K562 (cell line): Measurements from ENCODE around the gene SMARCA4. TPM values are rescaled to one million over a fixed set of nuclear protein-coding genes. Genes with fewer than 3 reads are reported as not detected.
A peak's percentile ranks its signal among the peaks of the same experiment; 100 is the strongest.

Source experiments
- CHD2 ChIP-seq: IDR thresholded peaks from 2 replicates; pipeline ENCODE4 v1.6.1; 2011; ENCODE audit warnings: low read depth, low read length
- ELF1 ChIP-seq: fragments of 200-800 bp; sonication (Bioruptor generic); IDR thresholded peaks from 2 replicates; pipeline ENCODE4 v1.6.1; 2016; ENCODE audit warnings: missing genetic modification characterization, missing compliant biosample characterization
- ETV5 ChIP-seq: sonication (generic); formaldehyde crosslinking; IDR thresholded peaks from 2 replicates; pipeline ENCODE4 v1.4.0; 2020; ENCODE audit warnings: low read depth, mild to moderate bottlenecking, missing genetic modification reagents
- MTA3 ChIP-seq: fragments of 450-650 bp; formaldehyde crosslinking; IDR thresholded peaks from 2 replicates; pipeline ENCODE4 v1.6.1; 2017; ENCODE audit warnings: mild to moderate bottlenecking, borderline replicate concordance
- POLR2A ChIP-seq: fragments of 450-650 bp; conservative IDR thresholded peaks from 2 replicates; pipeline ENCODE4 v1.6.1; 2016
- POLR2B ChIP-seq: fragments of 450-650 bp; IDR thresholded peaks from 2 replicates; pipeline ENCODE4 v1.6.1; 2018; ENCODE audit warnings: low read depth; ENCODE audit not compliant: partially characterized antibody
- POLR2G ChIP-seq: fragments of 200-400 bp; formaldehyde crosslinking; IDR thresholded peaks from 2 replicates; pipeline ENCODE4 v1.6.1; 2017; ENCODE audit warnings: low read depth, mild to moderate bottlenecking, antibody characterized with exemption, low read length, moderate library complexity
- SUPT5H ChIP-seq: fragments of 450-650 bp; IDR thresholded peaks from 2 replicates; pipeline ENCODE4 v1.6.1; 2016
- ZEB2 ChIP-seq: fragments of 450-650 bp; IDR thresholded peaks from 2 replicates; pipeline ENCODE4 v1.6.1; 2016
- ZNF586 ChIP-seq: fragments of 450-650 bp; formaldehyde crosslinking; conservative IDR thresholded peaks from 2 replicates; pipeline ENCODE4 v1.4.0; 2020; ENCODE audit warnings: mild to moderate bottlenecking, moderate library complexity
- polyA plus RNA-seq, 8 experiments: library from polyadenylated mRNA; depleted of rRNA in 4 of 8; stranded (reverse) in 5 of 8; unstranded in 3 of 8; fragments of >200 nt; fragmentation: Nextera tagmentation in 2 of 8; fragmentation: Illumina TruSeq in 1 of 8; extraction: Ambion mirVana in 2 of 8; extraction: Trizol in 1 of 8; gene quantifications; 2 replicates each; pipeline versions ENCODE4 v1.2.1 to v1.2.3, GENCODE V29; 2011 to 2014; ENCODE audit warnings: inconsistent platforms in 1 of 8, missing spikeins in 1 of 8
- total RNA-seq, 7 experiments: library from RNA; depleted of rRNA in 6 of 7; stranded (reverse); fragments of >200 nt in 6 of 7; fragmentation: Illumina TruSeq in 2 of 7; extraction: Trizol in 2 of 7; gene quantifications; 2 replicates each; pipeline versions ENCODE4 v1.2.1 to v1.2.3, GENCODE V29; 2011 to 2021; ENCODE audit warnings: low replicate concordance in 1 of 7
- TF ChIP-seq, protein P1 (sequence below): fragments of 250-450 bp; sonication (Bioruptor Pico); IDR thresholded peaks from 2 replicates; pipeline ENCODE4 v1.4.0; 2020; ENCODE audit warnings: mild to moderate bottlenecking, moderate library complexity
- TF ChIP-seq, protein P2 (sequence below), 3 experiments: fragments of 200-800 bp in 1 of 3; fragments of 250-450 bp in 1 of 3; fragments of 450-650 bp in 1 of 3; sonication (Bioruptor Pico) in 1 of 3; sonication (Bioruptor generic) in 1 of 3; formaldehyde crosslinking in 1 of 3; IDR thresholded peaks; 2 replicates each; pipeline versions ENCODE4 v1.6.1 to v1.8.0; 2016 to 2022; ENCODE audit warnings: mild to moderate bottlenecking in 2 of 3, missing genetic modification characterization in 2 of 3, missing compliant biosample characterization in 1 of 3, moderate library complexity in 1 of 3
- TF ChIP-seq, protein P3 (sequence below): fragments of 450-650 bp; IDR thresholded peaks from 2 replicates; pipeline ENCODE4 v1.6.1; 2018; ENCODE audit not compliant: partially characterized antibody
- TF ChIP-seq, protein P4 (sequence below), 2 experiments: IDR thresholded peaks; 2 replicates each; pipeline ENCODE4 v1.6.1; 2011; ENCODE audit warnings: borderline replicate concordance in 1 of 2, control low read depth in 1 of 2, low read depth in 1 of 2, low read length in 1 of 2, mild to moderate bottlenecking in 1 of 2, mixed read lengths in 1 of 2, moderate library complexity in 1 of 2; ENCODE audit not compliant: insufficient read depth in 1 of 2, insufficient read length in 1 of 2, poor library complexity in 1 of 2, severe bottlenecking in 1 of 2; ENCODE audit errors: extremely low read depth in 1 of 2

The SMARCA4 gene
- total and polyA plus RNA-seq, 9 of the 15 experiments (the other 6 are each of a cell fraction or from before 2014, with no cell fraction given): 19.3 to 207 (median 52.1) TPM

DNA sequence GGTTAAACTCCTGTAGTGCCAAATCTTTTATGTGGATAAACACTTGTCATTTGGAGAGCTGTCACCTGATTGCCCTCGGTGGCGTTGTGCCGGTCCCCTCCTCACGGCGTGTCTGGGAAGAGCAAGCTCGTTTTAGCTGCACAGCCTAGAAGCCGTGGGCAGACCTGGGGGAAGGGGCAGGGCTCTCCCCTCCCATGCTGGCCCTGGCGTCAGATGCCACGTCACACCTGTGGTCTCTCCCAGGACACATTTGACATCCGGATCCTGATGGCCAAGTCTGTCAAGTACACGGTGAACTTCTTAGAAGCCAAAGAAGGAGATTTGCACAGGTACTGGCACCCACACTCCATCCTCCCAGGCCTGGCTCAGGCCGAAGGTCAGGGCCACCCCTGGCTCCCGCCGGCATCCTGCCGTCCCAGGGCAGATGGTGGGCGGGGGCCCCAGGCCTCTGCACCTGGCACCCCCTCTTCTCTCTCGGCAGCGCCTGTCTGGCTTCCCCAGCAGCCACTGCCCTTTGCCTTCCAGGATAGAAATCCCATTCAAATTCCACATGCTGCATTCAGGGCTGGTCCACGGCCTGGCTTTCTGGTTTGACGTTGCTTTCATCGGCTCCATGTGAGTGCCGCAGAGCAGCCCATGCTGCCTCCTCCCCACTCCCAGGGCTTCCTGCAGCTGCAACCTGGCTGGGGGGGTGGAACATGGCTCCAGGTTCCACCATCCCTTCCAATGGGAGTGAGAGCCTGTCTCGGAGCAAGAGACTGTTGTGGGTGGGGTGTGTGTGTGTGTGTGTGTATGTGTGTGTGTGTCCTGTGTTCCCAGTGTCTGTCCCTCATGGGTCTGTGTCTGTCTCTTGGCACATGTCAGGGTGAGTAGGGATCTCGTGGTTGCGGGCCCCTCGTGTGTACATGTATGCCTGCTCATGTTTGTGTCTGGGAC, 41.2 kb upstream of the SMARCA4 start (continued):
- TF ChIP-seq ZNF586 (CRISPR knock-in tag): no peak
- peak; percentile 43 for TF ChIP-seq POLR2B
- TF ChIP-seq ZEB2: no peak
- TF ChIP-seq, protein P1, sequence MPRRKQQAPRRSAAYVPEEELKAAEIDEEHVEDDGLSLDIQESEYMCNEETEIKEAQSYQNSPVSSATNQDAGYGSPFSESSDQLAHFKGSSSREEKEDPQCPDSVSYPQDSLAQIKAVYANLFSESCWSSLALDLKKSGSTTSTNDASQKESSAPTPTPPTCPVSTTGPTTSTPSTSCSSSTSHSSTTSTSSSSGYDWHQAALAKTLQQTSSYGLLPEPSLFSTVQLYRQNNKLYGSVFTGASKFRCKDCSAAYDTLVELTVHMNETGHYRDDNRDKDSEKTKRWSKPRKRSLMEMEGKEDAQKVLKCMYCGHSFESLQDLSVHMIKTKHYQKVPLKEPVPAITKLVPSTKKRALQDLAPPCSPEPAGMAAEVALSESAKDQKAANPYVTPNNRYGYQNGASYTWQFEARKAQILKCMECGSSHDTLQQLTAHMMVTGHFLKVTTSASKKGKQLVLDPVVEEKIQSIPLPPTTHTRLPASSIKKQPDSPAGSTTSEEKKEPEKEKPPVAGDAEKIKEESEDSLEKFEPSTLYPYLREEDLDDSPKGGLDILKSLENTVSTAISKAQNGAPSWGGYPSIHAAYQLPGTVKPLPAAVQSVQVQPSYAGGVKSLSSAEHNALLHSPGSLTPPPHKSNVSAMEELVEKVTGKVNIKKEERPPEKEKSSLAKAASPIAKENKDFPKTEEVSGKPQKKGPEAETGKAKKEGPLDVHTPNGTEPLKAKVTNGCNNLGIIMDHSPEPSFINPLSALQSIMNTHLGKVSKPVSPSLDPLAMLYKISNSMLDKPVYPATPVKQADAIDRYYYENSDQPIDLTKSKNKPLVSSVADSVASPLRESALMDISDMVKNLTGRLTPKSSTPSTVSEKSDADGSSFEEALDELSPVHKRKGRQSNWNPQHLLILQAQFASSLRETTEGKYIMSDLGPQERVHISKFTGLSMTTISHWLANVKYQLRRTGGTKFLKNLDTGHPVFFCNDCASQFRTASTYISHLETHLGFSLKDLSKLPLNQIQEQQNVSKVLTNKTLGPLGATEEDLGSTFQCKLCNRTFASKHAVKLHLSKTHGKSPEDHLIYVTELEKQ (CRISPR knock-in tag): no peak
- peak; percentile 59 for TF ChIP-seq SUPT5H
- no peak for TF ChIP-seq ELF1 (tag)
- peak; percentile 59 for TF ChIP-seq POLR2A
- no peak for TF ChIP-seq MTA3
- TF ChIP-seq, protein P2, sequence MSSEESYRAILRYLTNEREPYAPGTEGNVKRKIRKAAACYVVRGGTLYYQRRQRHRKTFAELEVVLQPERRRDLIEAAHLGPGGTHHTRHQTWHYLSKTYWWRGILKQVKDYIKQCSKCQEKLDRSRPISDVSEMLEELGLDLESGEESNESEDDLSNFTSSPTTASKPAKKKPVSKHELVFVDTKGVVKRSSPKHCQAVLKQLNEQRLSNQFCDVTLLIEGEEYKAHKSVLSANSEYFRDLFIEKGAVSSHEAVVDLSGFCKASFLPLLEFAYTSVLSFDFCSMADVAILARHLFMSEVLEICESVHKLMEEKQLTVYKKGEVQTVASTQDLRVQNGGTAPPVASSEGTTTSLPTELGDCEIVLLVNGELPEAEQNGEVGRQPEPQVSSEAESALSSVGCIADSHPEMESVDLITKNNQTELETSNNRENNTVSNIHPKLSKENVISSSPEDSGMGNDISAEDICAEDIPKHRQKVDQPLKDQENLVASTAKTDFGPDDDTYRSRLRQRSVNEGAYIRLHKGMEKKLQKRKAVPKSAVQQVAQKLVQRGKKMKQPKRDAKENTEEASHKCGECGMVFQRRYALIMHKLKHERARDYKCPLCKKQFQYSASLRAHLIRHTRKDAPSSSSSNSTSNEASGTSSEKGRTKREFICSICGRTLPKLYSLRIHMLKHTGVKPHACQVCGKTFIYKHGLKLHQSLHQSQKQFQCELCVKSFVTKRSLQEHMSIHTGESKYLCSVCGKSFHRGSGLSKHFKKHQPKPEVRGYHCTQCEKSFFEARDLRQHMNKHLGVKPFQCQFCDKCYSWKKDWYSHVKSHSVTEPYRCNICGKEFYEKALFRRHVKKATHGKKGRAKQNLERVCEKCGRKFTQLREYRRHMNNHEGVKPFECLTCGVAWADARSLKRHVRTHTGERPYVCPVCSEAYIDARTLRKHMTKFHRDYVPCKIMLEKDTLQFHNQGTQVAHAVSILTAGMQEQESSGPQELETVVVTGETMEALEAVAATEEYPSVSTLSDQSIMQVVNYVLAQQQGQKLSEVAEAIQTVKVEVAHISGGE (CRISPR knock-in tag; IDR thresholded peaks at IDR 0.05): no peak
- TF ChIP-seq, protein P3, sequence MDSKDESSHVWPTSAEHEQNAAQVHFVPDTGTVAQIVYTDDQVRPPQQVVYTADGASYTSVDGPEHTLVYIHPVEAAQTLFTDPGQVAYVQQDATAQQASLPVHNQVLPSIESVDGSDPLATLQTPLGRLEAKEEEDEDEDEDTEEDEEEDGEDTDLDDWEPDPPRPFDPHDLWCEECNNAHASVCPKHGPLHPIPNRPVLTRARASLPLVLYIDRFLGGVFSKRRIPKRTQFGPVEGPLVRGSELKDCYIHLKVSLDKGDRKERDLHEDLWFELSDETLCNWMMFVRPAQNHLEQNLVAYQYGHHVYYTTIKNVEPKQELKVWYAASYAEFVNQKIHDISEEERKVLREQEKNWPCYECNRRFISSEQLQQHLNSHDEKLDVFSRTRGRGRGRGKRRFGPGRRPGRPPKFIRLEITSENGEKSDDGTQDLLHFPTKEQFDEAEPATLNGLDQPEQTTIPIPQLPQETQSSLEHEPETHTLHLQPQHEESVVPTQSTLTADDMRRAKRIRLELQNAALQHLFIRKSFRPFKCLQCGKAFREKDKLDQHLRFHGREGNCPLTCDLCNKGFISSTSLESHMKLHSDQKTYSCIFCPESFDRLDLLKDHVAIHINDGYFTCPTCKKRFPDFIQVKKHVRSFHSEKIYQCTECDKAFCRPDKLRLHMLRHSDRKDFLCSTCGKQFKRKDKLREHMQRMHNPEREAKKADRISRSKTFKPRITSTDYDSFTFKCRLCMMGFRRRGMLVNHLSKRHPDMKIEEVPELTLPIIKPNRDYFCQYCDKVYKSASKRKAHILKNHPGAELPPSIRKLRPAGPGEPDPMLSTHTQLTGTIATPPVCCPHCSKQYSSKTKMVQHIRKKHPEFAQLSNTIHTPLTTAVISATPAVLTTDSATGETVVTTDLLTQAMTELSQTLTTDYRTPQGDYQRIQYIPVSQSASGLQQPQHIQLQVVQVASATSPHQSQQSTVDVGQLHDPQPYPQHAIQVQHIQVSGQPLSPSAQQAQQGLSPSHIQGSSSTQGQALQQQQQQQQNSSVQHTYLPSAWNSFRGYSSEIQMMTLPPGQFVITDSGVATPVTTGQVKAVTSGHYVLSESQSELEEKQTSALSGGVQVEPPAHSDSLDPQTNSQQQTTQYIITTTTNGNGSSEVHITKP: no peak
- no peak for TF ChIP-seq ETV5 (CRISPR knock-in tag)
- TF ChIP-seq, protein P4, sequence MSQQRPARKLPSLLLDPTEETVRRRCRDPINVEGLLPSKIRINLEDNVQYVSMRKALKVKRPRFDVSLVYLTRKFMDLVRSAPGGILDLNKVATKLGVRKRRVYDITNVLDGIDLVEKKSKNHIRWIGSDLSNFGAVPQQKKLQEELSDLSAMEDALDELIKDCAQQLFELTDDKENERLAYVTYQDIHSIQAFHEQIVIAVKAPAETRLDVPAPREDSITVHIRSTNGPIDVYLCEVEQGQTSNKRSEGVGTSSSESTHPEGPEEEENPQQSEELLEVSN (IDR thresholded peaks at IDR 0.05; ENCODE audit: borderline replicate concordance in 1 of 2, extremely low read depth in 1 of 2, insufficient read depth in 1 of 2, insufficient read length in 1 of 2, low read depth in 1 of 2, low read length in 1 of 2, poor library complexity in 1 of 2, severe bottlenecking in 1 of 2): no peak
- TF ChIP-seq CHD2: no peak
- peak; percentile 10; the same call in 1 of the 2 replicates for TF ChIP-seq POLR2G
